H1 (cell line): ENCODE data around the gene CLEC12A. TPM values are rescaled to one million over a fixed set of nuclear protein-coding genes. Genes with fewer than 3 reads are reported as not detected.

ENCODE experiments used
- CTCF ChIA-PET: fragments of 300-600 bp; sonication (Branson Sonifier 250); formaldehyde crosslinking; loops from one replicate; lab custom pipeline; 2021; ENCODE audit not compliant: partially characterized antibody; lab: Charles Lee
- POLR2A ChIA-PET: fragments of 300-600 bp; sonication (Branson Sonifier 250); formaldehyde crosslinking; loops from one replicate; lab custom pipeline; 2021; ENCODE audit warnings: inconsistent platforms; ENCODE audit not compliant: partially characterized antibody; lab: Charles Lee
- DNase-seq, 2 experiments: peaks; one replicate each; pipeline versions ENCODE4 v3.0.0 to v3.0.0-alpha.2; 2010 to 2022; ENCODE audit warnings: low spot score in 2 of 2, low read depth in 1 of 2, mixed read lengths in 1 of 2
- FAIRE-seq: peaks from 2 replicates; lab custom pipeline; 2011; peaks lifted over from hg19 to GRCh38; lab: Jason Lieb, UNC
- H2AFZ ChIP-seq: 2 replicates; pipeline ENCODE4 v1.8.1; 2012; ENCODE audit warnings: low read length, inconsistent platforms
- H2AK5ac ChIP-seq: 2 replicates; pipeline ENCODE4 v1.6.1; 2013; ENCODE audit warnings: low read depth, low read length
- H2BK120ac ChIP-seq: replicated peaks from 2 replicates; pipeline ENCODE3; 2013; ENCODE audit warnings: low read depth, low read length, inconsistent platforms
- H2BK12ac ChIP-seq: 2 replicates; pipeline ENCODE4 v1.6.1; 2013; ENCODE audit warnings: low read depth, low read length
- H2BK15ac ChIP-seq: 2 replicates; pipeline ENCODE4 v1.6.1; 2013; ENCODE audit warnings: low read length
- H2BK20ac ChIP-seq: 2 replicates; pipeline ENCODE4 v1.6.1; 2013; ENCODE audit warnings: low read length
- H2BK5ac ChIP-seq: 2 replicates; pipeline ENCODE4 v1.6.1; 2013; ENCODE audit warnings: low read depth, low read length
- H3K14ac ChIP-seq: 2 replicates; pipeline ENCODE4 v1.6.1; 2013; ENCODE audit warnings: inconsistent platforms; ENCODE audit not compliant: insufficient read length
- H3K18ac ChIP-seq: 2 replicates; pipeline ENCODE4 v1.6.1; 2013; ENCODE audit warnings: low read length; ENCODE audit errors: extremely low read depth
- H3K23ac ChIP-seq: 2 replicates; pipeline ENCODE4 v1.6.1; 2013; ENCODE audit warnings: inconsistent platforms; ENCODE audit not compliant: insufficient read length
- H3K23me2 ChIP-seq: 2 replicates; pipeline ENCODE4 v1.6.1; 2013; ENCODE audit warnings: low read depth, low read length
- H3K27ac ChIP-seq: 2 replicates; pipeline ENCODE4 v1.6.1; 2011; ENCODE audit warnings: low read depth, low read length, inconsistent platforms
- H3K27me3 ChIP-seq, 4 experiments: replicated peaks in 1 of 4; 1 replicate in 1 of 4; 2 replicates in 3 of 4; pipeline versions ENCODE4 v1.6.1 to v1.8.1; 2011 to 2013; ENCODE audit warnings: low read length in 3 of 4, mild to moderate bottlenecking in 3 of 4, inconsistent platforms in 2 of 4, mixed read lengths in 2 of 4, moderate library complexity in 1 of 4; ENCODE audit not compliant: control insufficient read depth in 3 of 4, insufficient read depth in 3 of 4; ENCODE audit errors: extremely low read depth in 1 of 4
- H3K36me3 ChIP-seq, 4 experiments: 2 replicates each; pipeline versions ENCODE4 v1.6.1 to v1.8.1; 2011 to 2013; ENCODE audit warnings: mild to moderate bottlenecking in 4 of 4, low read length in 3 of 4, moderate library complexity in 2 of 4, control low read depth in 1 of 4, inconsistent platforms in 1 of 4; ENCODE audit not compliant: insufficient read depth in 4 of 4, control insufficient read depth in 2 of 4
- H3K4ac ChIP-seq: replicated peaks from 2 replicates; pipeline ENCODE3; 2013; ENCODE audit warnings: low read length, low read depth, mixed read lengths, inconsistent platforms; ENCODE audit not compliant: insufficient read length
- H3K4me1 ChIP-seq, 4 experiments: replicated peaks in 1 of 4; 1 replicate in 1 of 4; 2 replicates in 3 of 4; pipeline versions ENCODE4 v1.6.1 to v1.8.1; 2011 to 2013; ENCODE audit warnings: low read length in 3 of 4, inconsistent platforms in 2 of 4, mixed read lengths in 1 of 4; ENCODE audit not compliant: insufficient read depth in 4 of 4, control insufficient read depth in 3 of 4
- H3K4me2 ChIP-seq, 2 experiments: 2 replicates each; pipeline versions ENCODE4 v1.6.1 to v1.8.1; 2011 to 2013; ENCODE audit warnings: low read depth in 2 of 2, low read length in 2 of 2, control low read depth in 1 of 2, inconsistent platforms in 1 of 2, mild to moderate bottlenecking in 1 of 2; ENCODE audit not compliant: insufficient read depth in 1 of 2
- H3K4me3 ChIP-seq, 4 experiments: fragments of 200-600, 300-600 bp in 1 of 4; sonication (generic), shearing (Covaris generic), sonication (Bioruptor Twin) in 1 of 4; 2 replicates each; pipeline versions ENCODE4 v1.5.1 to v1.8.1; 2011 to 2016; ENCODE audit warnings: low read length in 4 of 4, low read depth in 3 of 4, control low read depth in 2 of 4, inconsistent platforms in 2 of 4, mild to moderate bottlenecking in 2 of 4, mixed read lengths in 1 of 4, moderate library complexity in 1 of 4; ENCODE audit not compliant: insufficient read depth in 2 of 4; ENCODE audit errors: extremely low read depth in 1 of 4
- H3K56ac ChIP-seq: replicated peaks from 2 replicates; pipeline ENCODE3; 2013; ENCODE audit warnings: low read depth, mild to moderate bottlenecking, mixed read lengths, low read length, inconsistent platforms; ENCODE audit not compliant: insufficient read length
- H3K79me1 ChIP-seq: 2 replicates; pipeline ENCODE4 v1.6.1; 2013; ENCODE audit warnings: low read depth, low read length, control low read depth
- H3K79me2 ChIP-seq, 2 experiments: 2 replicates each; pipeline versions ENCODE4 v1.6.1 to v1.8.1; 2012 to 2013; ENCODE audit warnings: low read length in 2 of 2, mild to moderate bottlenecking in 2 of 2, inconsistent platforms in 1 of 2; ENCODE audit not compliant: insufficient read depth in 2 of 2, control insufficient read depth in 1 of 2
- H3K9ac ChIP-seq, 4 experiments: replicated peaks in 1 of 4; 1 replicate in 1 of 4; 2 replicates in 3 of 4; pipeline versions ENCODE4 v1.6.1 to v1.8.1; 2011 to 2013; ENCODE audit warnings: low read depth in 3 of 4, low read length in 3 of 4, control low read depth in 2 of 4, mild to moderate bottlenecking in 2 of 4, moderate library complexity in 2 of 4, inconsistent platforms in 1 of 4; ENCODE audit errors: extremely low read depth in 1 of 4
- H3K9me3 ChIP-seq, 2 experiments: 2 replicates each; pipeline versions ENCODE4 v1.6.1 to v1.8.1; 2012 to 2013; ENCODE audit warnings: mild to moderate bottlenecking in 2 of 2, moderate library complexity in 2 of 2, control low read depth in 1 of 2, inconsistent platforms in 1 of 2, low read depth in 1 of 2, low read length in 1 of 2, mixed read lengths in 1 of 2; ENCODE audit not compliant: insufficient read depth in 2 of 2
- H4K20me1 ChIP-seq, 2 experiments: replicated peaks in 1 of 2; 2 replicates each; pipeline versions ENCODE3 to v1.8.1; 2011 to 2013; ENCODE audit warnings: inconsistent platforms in 2 of 2, low read length in 2 of 2, mild to moderate bottlenecking in 1 of 2; ENCODE audit not compliant: insufficient read depth in 2 of 2, control insufficient read depth in 1 of 2
- H4K5ac ChIP-seq: 2 replicates; pipeline ENCODE4 v1.6.1; 2013; ENCODE audit warnings: low read length, low read depth, mixed read lengths, inconsistent platforms; ENCODE audit not compliant: insufficient read length
- H4K8ac ChIP-seq: 2 replicates; pipeline ENCODE4 v1.8.0; 2013; ENCODE audit warnings: mild to moderate bottlenecking, moderate library complexity, low read length, inconsistent platforms; ENCODE audit not compliant: insufficient read depth; ENCODE audit errors: extremely low read depth
- H4K91ac ChIP-seq: replicated peaks from 2 replicates; pipeline ENCODE3; 2013; ENCODE audit warnings: low read length, mixed read lengths, inconsistent platforms; ENCODE audit not compliant: insufficient read length
- JUN ChIP-seq: IDR thresholded peaks from 2 replicates; pipeline ENCODE4 v1.6.1; 2011; ENCODE audit warnings: low read depth, mild to moderate bottlenecking, improper control_type of control experiment, low read length
- KDM1A ChIP-seq: fragments of 200-600, 300-600 bp; sonication (generic); IDR thresholded peaks from 2 replicates; pipeline ENCODE4 v1.7.1; 2016; ENCODE audit warnings: mild to moderate bottlenecking, low read length, borderline replicate concordance
- SUZ12 ChIP-seq: fragments of 200-600 bp; sonication (generic); IDR thresholded peaks from 2 replicates; pipeline ENCODE4 v1.6.1; 2012; ENCODE audit warnings: mild to moderate bottlenecking, inconsistent platforms, low read length, moderate library complexity, mixed read lengths
- WGBS, 2 experiments: shearing (Covaris generic) in 1 of 2; methylation state at CpG; one replicate each; pipeline versions ENCODE4 v1.1.6 to v1.1.7; 2013 to 2015; ENCODE audit warnings: low lambda C conversion rate in 2 of 2, mixed read lengths in 2 of 2, inconsistent platforms in 1 of 2, low coverage in 1 of 2, missing lambda C conversion rate in 1 of 2; ENCODE audit not compliant: insufficient replicate concordance in 2 of 2, insufficient coverage in 1 of 2, insufficient read length in 1 of 2; ENCODE audit errors: extremely low coverage in 1 of 2, missing lambda C conversion rate in 1 of 2; 5-methylcytosine and 5-hydroxymethylcytosine counted together
- polyA plus RNA-seq, 7 experiments: library from polyadenylated mRNA; depleted of rRNA in 3 of 7; stranded (reverse) in 5 of 7; unstranded in 2 of 7; fragments of >200 nt in 5 of 7; fragments of 200-250 nt in 2 of 7; gene quantifications; 1 replicate in 5 of 7; 2 replicates in 1 of 7; 4 replicates in 1 of 7; pipeline versions ENCODE4 v1.2.1 to v1.2.3, GENCODE V29; 2011 to 2013; ENCODE audit warnings: missing spikeins in 2 of 7, mixed read lengths in 2 of 7
- total RNA-seq: library from RNA; stranded (reverse); fragmentation: NEBNext Ultra II Directional; extraction: Animal tissue kit (Norgen Biotek cat#: 25700); gene quantifications from 2 replicates; pipeline ENCODE4 v1.2.1, GENCODE V29; 2021

Gene CLEC12A
- total and polyA plus RNA-seq, 2 of the 8 experiments (the other 6 are each of a cell fraction or from before 2014, with no cell fraction given): not detected

GRCh38 chr12:9961901-9962300 lies 9.3 kb upstream of the CLEC12A start:
- H4K20me1 ChIP-seq: no peaks in the 10 kb centered on the region
- no peak overlapping the region for H3K4me2 ChIP-seq
- TF ChIP-seq KDM1A (no peak), SUZ12 (no peak), JUN (no peak)
- H2BK12ac ChIP-seq: no peak overlapping the region
- FAIRE-seq: no peak
- no peaks in the 10 kb centered on the region for H3K27me3 ChIP-seq
- H2BK15ac ChIP-seq: no peak overlapping the region
- no peaks in the 10 kb centered on the region for H3K79me1 ChIP-seq
- H3K18ac ChIP-seq: no peak overlapping the region
- no peak overlapping the region for H4K8ac ChIP-seq
- H3K4ac ChIP-seq: no peak overlapping the region
- H2BK20ac ChIP-seq: no peak overlapping the region
- no peak overlapping the region for H2AFZ ChIP-seq
- CTCF ChIA-PET: no interaction called here
- no peak overlapping the region for H3K14ac ChIP-seq
- no peaks in the 10 kb centered on the region for H3K9me3 ChIP-seq
- H3K79me2 ChIP-seq: no peaks in the 10 kb centered on the region
- DNase-seq: no peak
- H3K23me2 ChIP-seq: no peaks in the 10 kb centered on the region
- no peak overlapping the region for H2BK5ac ChIP-seq
- H2AK5ac ChIP-seq: no peak overlapping the region
- 73% methylated on average over 2 of the region's 3 CpGs; no CpG with 5 or more reads in 1 of the 2 experiments for WGBS, 2 experiments
- H4K5ac ChIP-seq: no peak overlapping the region
- H4K91ac ChIP-seq: no peak overlapping the region
- no peak overlapping the region for H3K56ac ChIP-seq
- no peak overlapping the region for H3K4me3 ChIP-seq
- H3K9ac ChIP-seq: no peak overlapping the region
- H3K23ac ChIP-seq: no peak overlapping the region
- POLR2A ChIA-PET: no interaction called here
- peaks cover 0 to 2% (median 0%) of the 10 kb centered on the region in 4 experiments; a peak in 1 of 7 replicates for H3K4me1 ChIP-seq
- H2BK120ac ChIP-seq: no peak overlapping the region
- H3K36me3 ChIP-seq: no peaks in the 10 kb centered on the region
- no peak overlapping the region for H3K27ac ChIP-seq
